Natural killer cell treated with Interleukin-12 subunit alpha and Interleukin-12 subunit beta and Interleukin-15 and Interleukin-18, amount 100 ng/mL, for 72 hours (primary cell): ENCODE results near the gene STRADA. TPM values are rescaled to one million over a fixed set of nuclear protein-coding genes. Genes with fewer than 3 reads are reported as not detected.
A peak's percentile ranks its signal among the peaks of the same experiment; 100 is the strongest.

ENCODE experiments used
- ATAC-seq, 2 donors: fragments of 150-1000 bp; cut with Tn5 transposase in 1 of 2; sonication (Bioruptor Pico), chemical (Tn5 transposase) in 1 of 2; 2 replicates each; pipeline ENCODE4 v1.10.0; 2021
- DNase-seq: peaks from one replicate; pipeline ENCODE4 v3.0.0; 2022; ENCODE audit warnings: low spot score
- H3K27ac Mint-ChIP-seq, 2 donors: 1 replicate in 1 of 2; 2 replicates in 1 of 2; pipeline ENCODE4 v1.8.0; 2022; ENCODE audit warnings: mixed read lengths in 2 of 2, mild to moderate bottlenecking in 1 of 2, moderate library complexity in 1 of 2
- H3K27me3 Mint-ChIP-seq, 2 donors: 1 replicate in 1 of 2; 2 replicates in 1 of 2; pipeline ENCODE4 v1.8.0; 2022; ENCODE audit warnings: mixed read lengths in 2 of 2
- H3K36me3 Mint-ChIP-seq: one replicate; pipeline ENCODE4 v1.8.0; 2022; ENCODE audit warnings: mixed read lengths
- H3K4me1 Mint-ChIP-seq, 2 donors: 1 replicate in 1 of 2; 2 replicates in 1 of 2; pipeline ENCODE4 v1.8.0; 2022; ENCODE audit warnings: low read depth in 2 of 2, mixed read lengths in 2 of 2, mild to moderate bottlenecking in 1 of 2
- H3K4me3 Mint-ChIP-seq: one replicate; pipeline ENCODE4 v1.8.0; 2022; ENCODE audit warnings: mixed read lengths
- H3K9me3 Mint-ChIP-seq: 2 replicates; pipeline ENCODE4 v1.8.0; 2022; ENCODE audit warnings: mixed read lengths
- total RNA-seq, 2 donors: library from RNA; stranded (reverse); gene quantifications; one replicate each; pipeline ENCODE4 v1.2.3, GENCODE V29; 2022

Gene STRADA
- total RNA-seq, 2 donors from 2014 or later: 59.5 to 86.5 TPM

DNA sequence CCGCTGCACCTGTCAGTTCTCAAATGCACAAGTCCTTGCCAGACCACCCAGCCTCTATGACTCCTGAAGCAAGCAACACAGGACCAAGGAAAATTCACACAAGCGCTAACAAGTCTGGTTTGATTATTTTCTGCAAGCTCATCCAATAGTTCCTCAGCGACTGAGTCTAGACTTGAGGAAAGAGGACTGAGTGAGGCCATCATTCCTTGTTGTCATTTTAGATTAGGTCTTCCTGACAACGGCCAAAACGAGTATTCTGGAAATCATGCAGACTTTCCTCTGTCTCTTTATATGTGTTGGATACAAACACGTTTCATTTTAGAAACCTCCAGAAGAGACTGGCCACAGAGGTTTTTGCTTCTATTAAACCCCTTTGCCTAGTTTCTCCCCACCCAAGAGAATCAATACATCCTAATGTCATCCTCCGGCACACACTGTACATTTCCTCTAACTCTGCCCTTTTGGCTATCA, 31.2 kb upstream of the STRADA start:
- H3K4me1 Mint-ChIP-seq: peaks cover 38% of the 10 kb centered on the region in 2 donors

DNA sequence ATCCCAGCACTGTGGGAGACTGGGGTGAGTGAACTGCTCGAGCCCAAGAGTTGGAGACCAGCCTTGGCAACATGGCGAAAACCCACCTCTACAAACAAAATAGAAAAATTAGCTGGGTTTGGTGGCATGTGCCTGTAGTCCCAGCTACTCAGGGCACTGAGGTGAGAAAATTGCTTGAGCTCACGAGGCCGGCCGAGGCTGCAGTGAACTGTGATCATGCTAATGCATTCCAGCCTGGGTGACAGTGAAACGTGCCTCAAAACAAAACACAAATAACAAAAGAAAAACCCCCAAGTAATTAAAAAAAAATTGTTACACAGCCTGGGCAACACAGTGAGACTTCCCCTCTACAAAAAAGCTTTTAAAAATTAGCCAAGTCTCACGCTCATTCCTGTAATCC, 26.8 kb upstream of the STRADA start:
- H3K4me1 Mint-ChIP-seq: peaks cover 15 to 21% of the 10 kb centered on the region in 2 donors
- H3K4me3 Mint-ChIP-seq: no peak overlapping the region
- no peak overlapping the region for H3K27ac Mint-ChIP-seq
- no peak for ATAC-seq
- H3K36me3 Mint-ChIP-seq: peaks cover 17% of the 10 kb centered on the region
- no peaks in the 10 kb centered on the region for H3K9me3 Mint-ChIP-seq
- no peak for DNase-seq
- no peaks in the 10 kb centered on the region for H3K27me3 Mint-ChIP-seq

More for the DNA sequence above, 31.2 kb upstream of the STRADA start:
- Mint-ChIP-seq H3K4me3 (peak overlapping the region; percentile 92), H3K27me3 (no peaks in the 10 kb centered on the region), H3K9me3 (no peaks in the 10 kb centered on the region), H3K27ac (peak overlapping the region; percentile 98 to 99), H3K36me3 (peaks cover 13% of the 10 kb centered on the region)
- DNase-seq: no peak
- no peak for ATAC-seq

- Mint-ChIP-seq H3K9me3 (no peaks in the 10 kb centered on the region), H3K4me3 (no peak overlapping the region), H3K27me3 (no peaks in the 10 kb centered on the region), H3K36me3 (peaks cover 9% of the 10 kb centered on the region), H3K27ac (peak overlapping the region in 1 of 2 donors; percentile 2), H3K4me1 (peaks cover 11 to 18% of the 10 kb centered on the region in 2 donors)
- no peak for DNase-seq
- ATAC-seq: no peak
Measured at GRCh38 chr17:63766754-63767153, 25.2 kb upstream of the STRADA start.

GRCh38 chr17:63764716-63765115, 23.1 kb upstream of the STRADA start:
- Mint-ChIP-seq H3K27ac (no peak overlapping the region), H3K4me3 (no peak overlapping the region), H3K4me1 (peaks cover 14 to 16% of the 10 kb centered on the region in 2 donors), H3K9me3 (no peaks in the 10 kb centered on the region), H3K36me3 (peaks cover 14% of the 10 kb centered on the region), H3K27me3 (no peaks in the 10 kb centered on the region)
- DNase-seq (no peak), ATAC-seq (no peak)

GRCh38 chr17:63762161-63763078, 20.8 kb upstream of the STRADA start:
- no peak for DNase-seq
- H3K4me3 Mint-ChIP-seq: no peak overlapping the region
- H3K9me3 Mint-ChIP-seq: no peaks in the 10 kb centered on the region
- no peaks in the 10 kb centered on the region for H3K27me3 Mint-ChIP-seq
- peaks cover 10 to 16% of the 10 kb centered on the region in 2 donors for H3K4me1 Mint-ChIP-seq
- ATAC-seq: no peak
- peak overlapping the region in 1 of 2 donors; percentile 14 for H3K27ac Mint-ChIP-seq
- H3K36me3 Mint-ChIP-seq: peaks cover 19% of the 10 kb centered on the region

DNA sequence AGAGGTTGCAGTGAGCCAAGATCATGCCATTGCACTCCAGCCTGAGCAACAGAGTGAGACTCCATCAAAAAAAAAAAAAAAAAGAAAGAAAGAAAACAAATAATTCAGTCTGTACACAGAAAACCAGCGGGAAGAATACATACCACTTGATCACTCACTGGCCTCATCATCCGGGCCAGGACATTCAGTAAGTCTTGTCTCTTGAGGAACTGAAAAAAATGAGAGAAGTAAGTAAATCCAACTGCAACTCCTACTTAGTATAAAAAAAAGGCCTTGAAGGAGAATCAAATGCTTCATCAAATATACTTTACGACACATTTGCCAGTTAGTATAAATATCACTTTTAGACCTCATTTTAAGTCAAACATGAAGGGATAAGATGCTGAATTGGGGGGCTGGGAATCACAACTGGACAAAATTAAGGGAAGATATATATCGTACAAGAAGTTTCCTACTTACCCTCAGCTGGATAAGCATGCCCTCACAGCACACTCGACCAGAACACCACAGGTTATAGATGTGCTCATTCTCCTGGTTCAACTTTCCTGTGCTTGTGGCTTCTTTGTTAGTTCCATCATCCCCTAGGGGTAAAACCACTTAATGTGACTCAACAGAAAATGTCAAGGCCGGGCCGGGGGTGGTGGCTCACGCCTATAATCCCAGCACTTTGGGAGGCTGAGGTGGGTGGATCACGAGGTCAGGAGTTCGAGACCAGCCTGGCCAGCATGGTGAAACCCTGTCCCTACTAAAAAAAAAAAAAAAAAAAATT, 19.4 kb upstream of the STRADA start:
- H3K9me3 Mint-ChIP-seq: no peaks in the 10 kb centered on the region
- peaks cover 8 to 15% of the 10 kb centered on the region in 2 donors for H3K4me1 Mint-ChIP-seq
- ATAC-seq: peak in 1 of 2 donors; percentile 54
- H3K36me3 Mint-ChIP-seq: peaks cover 29% of the 10 kb centered on the region
- no peak overlapping the region for H3K4me3 Mint-ChIP-seq
- no peaks in the 10 kb centered on the region for H3K27me3 Mint-ChIP-seq
- peak overlapping the region; percentile 43 to 54 for H3K27ac Mint-ChIP-seq
- DNase-seq: no peak

DNA sequence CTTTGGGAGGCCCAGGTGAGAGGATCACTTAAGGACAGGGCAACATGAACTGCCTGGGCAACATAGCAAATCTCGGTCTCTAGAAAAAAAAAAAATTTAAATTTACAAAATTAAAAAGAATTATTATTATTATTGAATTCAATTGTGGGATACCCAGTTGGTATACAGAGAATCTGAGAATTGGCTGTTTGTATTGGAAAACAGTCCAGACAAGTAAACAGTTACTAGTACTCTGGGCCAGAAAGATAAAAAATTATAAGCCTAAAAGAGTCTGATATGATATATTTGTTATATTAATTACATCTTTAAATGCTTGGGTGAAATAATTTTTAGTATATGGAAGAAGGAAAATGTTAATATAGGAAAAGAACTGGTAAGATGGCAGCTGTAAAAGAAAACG, 16.8 kb upstream of the STRADA start:
- no peak overlapping the region for H3K4me3 Mint-ChIP-seq

GRCh38 chr17:63754046-63754445, 12.4 kb upstream of the STRADA start:
- Mint-ChIP-seq H3K27me3 (no peaks in the 10 kb centered on the region), H3K4me1 (peaks cover 6 to 14% of the 10 kb centered on the region in 2 donors), H3K9me3 (no peaks in the 10 kb centered on the region), H3K36me3 (peaks cover 30% of the 10 kb centered on the region), H3K4me3 (no peak overlapping the region), H3K27ac (no peak overlapping the region)
- DNase-seq (no peak), ATAC-seq (no peak)

More for the DNA sequence above, 16.8 kb upstream of the STRADA start:
- peaks cover 24% of the 10 kb centered on the region for H3K36me3 Mint-ChIP-seq
- no peaks in the 10 kb centered on the region for H3K27me3 Mint-ChIP-seq
- ATAC-seq (no peak), DNase-seq (no peak)
- H3K9me3 Mint-ChIP-seq: no peaks in the 10 kb centered on the region
- peak overlapping the region in 1 of 2 donors; percentile 46 for H3K27ac Mint-ChIP-seq
- peaks cover 6 to 12% of the 10 kb centered on the region in 2 donors for H3K4me1 Mint-ChIP-seq

GRCh38 chr17:63753215-63753614, 11.6 kb upstream of the STRADA start:
- peak overlapping the region; percentile 6 to 13 for H3K27ac Mint-ChIP-seq

DNA sequence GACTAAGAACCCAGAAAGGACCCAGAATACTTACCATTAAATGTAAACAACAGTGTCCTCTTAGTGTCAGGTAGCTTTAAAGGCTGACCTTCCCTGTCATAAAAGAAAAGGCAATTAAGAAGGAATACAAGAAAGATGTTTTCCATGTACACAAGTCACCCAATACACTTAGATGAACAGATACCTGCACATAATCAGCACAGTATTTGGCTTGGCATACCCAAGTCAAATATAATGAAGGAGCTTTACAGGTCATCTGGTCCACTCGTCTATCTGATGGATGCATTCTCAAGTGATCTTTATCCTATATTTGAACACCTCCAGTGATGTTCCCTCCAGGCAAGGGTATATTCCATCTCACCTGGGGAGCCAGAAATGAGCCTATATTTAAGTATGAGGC, 11.1 kb upstream of the STRADA start:
- peak overlapping the region; percentile 6 to 13 for H3K27ac Mint-ChIP-seq
- H3K9me3 Mint-ChIP-seq: no peaks in the 10 kb centered on the region
- no peak for ATAC-seq
- H3K4me1 Mint-ChIP-seq: peaks cover 9 to 14% of the 10 kb centered on the region in 2 donors
- peaks cover 24% of the 10 kb centered on the region for H3K36me3 Mint-ChIP-seq
- no peaks in the 10 kb centered on the region for H3K27me3 Mint-ChIP-seq
- H3K4me3 Mint-ChIP-seq: no peak overlapping the region
- DNase-seq: no peak

More at GRCh38 chr17:63753215-63753614, 11.6 kb upstream of the STRADA start:
- ATAC-seq (peak in 1 of 2 donors; percentile 59), DNase-seq (no peak)
- no peaks in the 10 kb centered on the region for H3K27me3 Mint-ChIP-seq
- peaks cover 9 to 14% of the 10 kb centered on the region in 2 donors for H3K4me1 Mint-ChIP-seq
- no peak overlapping the region for H3K4me3 Mint-ChIP-seq
- peaks cover 24% of the 10 kb centered on the region for H3K36me3 Mint-ChIP-seq
- H3K9me3 Mint-ChIP-seq: no peaks in the 10 kb centered on the region

DNA sequence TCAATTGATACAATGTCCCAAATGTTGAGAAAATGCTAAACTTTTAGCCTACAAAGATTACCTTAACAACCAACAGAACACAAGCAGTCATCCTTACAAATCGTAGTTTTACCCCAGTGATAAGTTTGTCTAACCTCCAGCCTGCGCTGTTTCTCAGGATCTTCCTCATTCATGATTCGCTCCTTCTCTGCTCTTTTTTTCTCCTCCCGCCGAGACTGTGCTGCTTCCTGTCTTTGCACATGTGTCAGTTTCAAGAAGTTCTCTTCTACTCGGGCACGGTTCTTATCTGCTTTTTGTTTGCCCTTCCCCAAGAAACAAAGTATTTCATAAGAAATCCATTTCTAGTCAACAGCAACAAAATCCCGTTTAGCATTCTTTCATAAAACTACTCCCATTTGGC, 10.2 kb upstream of the STRADA start:
- peaks cover 23% of the 10 kb centered on the region for H3K36me3 Mint-ChIP-seq
- H3K27ac Mint-ChIP-seq: peak overlapping the region; percentile 75 to 91
- no peaks in the 10 kb centered on the region for H3K27me3 Mint-ChIP-seq
- H3K9me3 Mint-ChIP-seq: no peaks in the 10 kb centered on the region
- H3K4me3 Mint-ChIP-seq: peak overlapping the region; percentile 72
- peak in 1 of 2 donors; percentile 66 for ATAC-seq
- DNase-seq: no peak
- H3K4me1 Mint-ChIP-seq: peaks cover 9 to 14% of the 10 kb centered on the region in 2 donors

- H3K27me3 Mint-ChIP-seq: no peaks in the 10 kb centered on the region
- ATAC-seq (no peak), DNase-seq (no peak)
- peak overlapping the region; percentile 89 for H3K4me3 Mint-ChIP-seq
- H3K36me3 Mint-ChIP-seq: peaks cover 6% of the 10 kb centered on the region
- H3K9me3 Mint-ChIP-seq: no peaks in the 10 kb centered on the region
- peaks cover 11 to 19% of the 10 kb centered on the region in 2 donors for H3K4me1 Mint-ChIP-seq
- peak overlapping the region; percentile 95 to 96 for H3K27ac Mint-ChIP-seq
Measured at GRCh38 chr17:63741143-63741407, 524 bp downstream of the STRADA start.

GRCh38 chr17:63740464-63741142, 996 bp downstream of the STRADA start:
- Mint-ChIP-seq H3K9me3 (no peaks in the 10 kb centered on the region), H3K4me1 (peaks cover 11 to 19% of the 10 kb centered on the region in 2 donors), H3K27ac (peak overlapping the region; percentile 95 to 96), H3K27me3 (no peaks in the 10 kb centered on the region), H3K4me3 (peak overlapping the region; percentile 89), H3K36me3 (peaks cover 2% of the 10 kb centered on the region)
- ATAC-seq (no peak), DNase-seq (no peak)
